AG09319 (cell line): ENCODE measurements around the gene CACNA1I.

Source experiments
- DNase-seq: peaks from one replicate; pipeline ENCODE4 v3.0.0-alpha.2; 2010; ENCODE audit warnings: low read depth; ENCODE audit errors: extremely low read depth
- TF ChIP-seq, protein P1 (sequence below): IDR thresholded peaks from 2 replicates; pipeline ENCODE4 v1.5.1; 2011; ENCODE audit warnings: low read depth, mild to moderate bottlenecking, inconsistent platforms, low read length, moderate library complexity

Gene CACNA1I

GRCh38 chr22:39593931-39594285 is 23.4 kb downstream of the CACNA1I start:
- DNase-seq, result no peak
- TF ChIP-seq, protein P1, sequence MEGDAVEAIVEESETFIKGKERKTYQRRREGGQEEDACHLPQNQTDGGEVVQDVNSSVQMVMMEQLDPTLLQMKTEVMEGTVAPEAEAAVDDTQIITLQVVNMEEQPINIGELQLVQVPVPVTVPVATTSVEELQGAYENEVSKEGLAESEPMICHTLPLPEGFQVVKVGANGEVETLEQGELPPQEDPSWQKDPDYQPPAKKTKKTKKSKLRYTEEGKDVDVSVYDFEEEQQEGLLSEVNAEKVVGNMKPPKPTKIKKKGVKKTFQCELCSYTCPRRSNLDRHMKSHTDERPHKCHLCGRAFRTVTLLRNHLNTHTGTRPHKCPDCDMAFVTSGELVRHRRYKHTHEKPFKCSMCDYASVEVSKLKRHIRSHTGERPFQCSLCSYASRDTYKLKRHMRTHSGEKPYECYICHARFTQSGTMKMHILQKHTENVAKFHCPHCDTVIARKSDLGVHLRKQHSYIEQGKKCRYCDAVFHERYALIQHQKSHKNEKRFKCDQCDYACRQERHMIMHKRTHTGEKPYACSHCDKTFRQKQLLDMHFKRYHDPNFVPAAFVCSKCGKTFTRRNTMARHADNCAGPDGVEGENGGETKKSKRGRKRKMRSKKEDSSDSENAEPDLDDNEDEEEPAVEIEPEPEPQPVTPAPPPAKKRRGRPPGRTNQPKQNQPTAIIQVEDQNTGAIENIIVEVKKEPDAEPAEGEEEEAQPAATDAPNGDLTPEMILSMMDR, result no peak

GRCh38 chr22:39594411-39594810 is 23.9 kb downstream of the CACNA1I start:
- TF ChIP-seq, protein P1, result no peak
- DNase-seq, result no peak

DNA sequence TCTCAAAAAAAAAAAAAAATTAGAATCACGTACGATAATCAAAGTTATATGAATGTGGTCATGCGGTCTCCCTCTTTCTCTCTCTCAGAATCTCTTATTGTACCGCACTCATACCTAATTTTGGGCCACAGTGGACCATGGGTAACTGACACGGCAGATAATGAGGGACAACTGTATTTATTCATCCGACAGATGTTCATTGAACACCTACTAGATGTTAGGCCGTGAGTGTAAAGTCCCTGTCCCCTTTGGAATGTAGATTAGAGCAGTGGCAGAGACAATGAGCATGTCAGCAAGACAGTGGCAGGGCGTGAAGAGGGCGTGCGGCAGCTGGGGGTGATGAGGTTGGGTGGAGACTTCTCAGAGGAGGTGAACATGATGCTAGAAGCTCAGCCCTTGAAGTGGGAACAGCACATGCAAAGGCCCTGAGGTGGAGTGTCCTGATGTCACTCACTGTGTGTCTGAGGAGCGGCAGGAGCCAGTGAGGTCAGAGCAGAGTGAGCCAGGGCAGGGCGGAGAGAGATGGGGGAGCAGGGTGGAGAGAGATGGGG is 25.1 kb downstream of the CACNA1I start:
- no peak for DNase-seq
- TF ChIP-seq, protein P1, result no peak

- TF ChIP-seq, protein P1, result no peak
- DNase-seq, result no peak
These were observed 26.0 kb downstream of the CACNA1I start for GRCh38 chr22:39596601-39597000.

- TF ChIP-seq, protein P1, result no peak
- no peak for DNase-seq
These were observed 26.8 kb downstream of the CACNA1I start for GRCh38 chr22:39597236-39597869.

- no peak for DNase-seq
These were observed 27.7 kb downstream of the CACNA1I start for GRCh38 chr22:39598017-39598965.

More at GRCh38 chr22:39598017-39598965, 27.7 kb downstream of the CACNA1I start:
- TF ChIP-seq, protein P1, result no peak
